ENCODE measurements around the gene KLF16.

Gene KLF16

DNA sequence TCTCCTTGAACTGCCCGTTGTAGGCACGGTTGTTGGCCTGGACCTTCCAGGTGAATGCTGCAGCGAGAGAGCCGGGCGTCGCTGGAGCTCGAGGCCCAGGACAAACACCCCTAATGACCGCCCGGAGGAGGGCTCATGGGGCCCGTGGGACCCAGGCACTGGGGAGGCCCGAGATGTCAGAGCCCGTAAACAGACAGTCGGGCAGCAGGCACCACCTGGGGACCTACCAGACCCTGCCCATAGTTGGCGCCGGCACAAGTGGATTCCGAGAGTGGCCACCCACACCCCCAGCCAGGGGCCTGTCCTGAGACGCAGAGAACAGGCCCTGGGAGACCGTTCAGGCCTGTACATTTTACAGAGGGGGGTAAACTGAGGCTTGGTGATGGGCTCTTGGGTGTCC is 53.7 kb downstream of the KLF16 start:
- Histone ChIP-seq H3K36me3 (peaks cover 1% of the 10 kb centered on the region; the same call in 1 of the 2 replicates), H3K27me3 (ENCODE audit: insufficient read depth, low read depth, severe bottlenecking) (no peaks in the 10 kb centered on the region), H3K9me3 (ENCODE audit: severe bottlenecking) (no peaks in the 10 kb centered on the region), H3K4me3 (ENCODE audit: low read depth, low read length) (no peak overlapping the region), H3K27ac (no peak overlapping the region)
- TF ChIP-seq, protein P1, sequence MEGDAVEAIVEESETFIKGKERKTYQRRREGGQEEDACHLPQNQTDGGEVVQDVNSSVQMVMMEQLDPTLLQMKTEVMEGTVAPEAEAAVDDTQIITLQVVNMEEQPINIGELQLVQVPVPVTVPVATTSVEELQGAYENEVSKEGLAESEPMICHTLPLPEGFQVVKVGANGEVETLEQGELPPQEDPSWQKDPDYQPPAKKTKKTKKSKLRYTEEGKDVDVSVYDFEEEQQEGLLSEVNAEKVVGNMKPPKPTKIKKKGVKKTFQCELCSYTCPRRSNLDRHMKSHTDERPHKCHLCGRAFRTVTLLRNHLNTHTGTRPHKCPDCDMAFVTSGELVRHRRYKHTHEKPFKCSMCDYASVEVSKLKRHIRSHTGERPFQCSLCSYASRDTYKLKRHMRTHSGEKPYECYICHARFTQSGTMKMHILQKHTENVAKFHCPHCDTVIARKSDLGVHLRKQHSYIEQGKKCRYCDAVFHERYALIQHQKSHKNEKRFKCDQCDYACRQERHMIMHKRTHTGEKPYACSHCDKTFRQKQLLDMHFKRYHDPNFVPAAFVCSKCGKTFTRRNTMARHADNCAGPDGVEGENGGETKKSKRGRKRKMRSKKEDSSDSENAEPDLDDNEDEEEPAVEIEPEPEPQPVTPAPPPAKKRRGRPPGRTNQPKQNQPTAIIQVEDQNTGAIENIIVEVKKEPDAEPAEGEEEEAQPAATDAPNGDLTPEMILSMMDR (IDR thresholded peaks at IDR 0.05; ENCODE audit: low read depth, low read length): no peak
- DNase-seq: no peak

DNA sequence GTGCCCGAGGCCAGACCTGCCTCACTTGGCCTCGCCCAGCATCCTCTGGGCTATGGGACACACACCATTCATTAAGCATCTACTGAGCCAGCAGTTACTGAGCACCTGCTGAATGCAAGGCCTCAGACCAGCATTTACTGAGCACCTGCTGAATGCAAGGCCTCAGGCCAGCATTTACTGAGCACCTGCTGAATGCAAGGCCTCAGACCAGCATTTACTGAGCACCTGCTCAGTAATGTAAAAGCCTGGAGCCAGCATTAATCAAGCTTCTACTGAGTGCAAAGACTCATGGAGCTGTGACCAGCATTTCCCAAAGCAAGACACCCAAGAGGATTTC is 55.0 kb downstream of the KLF16 start:
- DNase-seq: no peak
- Histone ChIP-seq H3K27ac (no peak overlapping the region), H3K36me3 (no peaks in the 10 kb centered on the region), H3K4me3 (ENCODE audit: low read depth, low read length) (no peak overlapping the region), H3K9me3 (ENCODE audit: severe bottlenecking) (no peaks in the 10 kb centered on the region), H3K27me3 (ENCODE audit: insufficient read depth, low read depth, severe bottlenecking) (no peaks in the 10 kb centered on the region)
- TF ChIP-seq, protein P1 (IDR thresholded peaks at IDR 0.05; ENCODE audit: low read depth, low read length): no peak

DNA sequence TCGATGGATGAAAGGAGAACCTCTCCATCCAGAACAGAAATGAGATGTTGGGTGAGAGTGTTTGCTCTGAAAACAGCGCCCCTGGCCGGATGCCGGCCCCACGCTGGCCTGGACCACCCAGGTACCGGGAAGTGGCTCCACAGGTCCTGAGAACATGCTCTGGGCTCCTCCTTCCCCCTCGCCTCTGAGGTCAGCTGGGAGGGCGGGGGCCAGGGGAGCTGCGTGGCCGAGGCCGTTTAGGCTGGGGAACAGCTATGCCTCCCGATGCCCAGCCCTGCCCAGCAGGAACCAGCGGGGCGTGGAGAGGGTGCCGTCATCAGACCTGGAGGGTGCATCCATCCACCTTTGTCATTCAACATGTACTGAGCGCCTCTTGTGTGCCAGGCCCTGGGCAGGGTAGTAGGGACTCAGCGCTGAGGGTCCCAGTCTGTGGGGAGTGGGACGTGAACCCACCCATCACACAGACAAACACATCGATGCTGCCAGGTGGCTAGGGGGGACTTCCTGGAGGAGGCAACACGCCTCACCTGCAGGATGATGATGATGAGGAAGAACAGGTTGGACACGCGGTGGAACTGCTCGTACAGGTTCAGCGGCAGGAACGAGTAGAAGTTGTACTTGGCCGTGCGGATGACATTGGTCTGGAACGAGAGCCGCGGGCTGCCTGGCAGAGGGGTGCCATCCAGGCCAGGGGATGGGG is 55.5 kb downstream of the KLF16 start:
- Histone ChIP-seq H3K4me3 (ENCODE audit: low read depth, low read length) (no peak overlapping the region), H3K9me3 (ENCODE audit: severe bottlenecking) (no peaks in the 10 kb centered on the region), H3K36me3 (no peaks in the 10 kb centered on the region), H3K27ac (no peak overlapping the region), H3K27me3 (ENCODE audit: insufficient read depth, low read depth, severe bottlenecking) (no peaks in the 10 kb centered on the region)
- TF ChIP-seq, protein P1 (IDR thresholded peaks at IDR 0.05; ENCODE audit: low read depth, low read length): no peak
- no peak for DNase-seq

DNA sequence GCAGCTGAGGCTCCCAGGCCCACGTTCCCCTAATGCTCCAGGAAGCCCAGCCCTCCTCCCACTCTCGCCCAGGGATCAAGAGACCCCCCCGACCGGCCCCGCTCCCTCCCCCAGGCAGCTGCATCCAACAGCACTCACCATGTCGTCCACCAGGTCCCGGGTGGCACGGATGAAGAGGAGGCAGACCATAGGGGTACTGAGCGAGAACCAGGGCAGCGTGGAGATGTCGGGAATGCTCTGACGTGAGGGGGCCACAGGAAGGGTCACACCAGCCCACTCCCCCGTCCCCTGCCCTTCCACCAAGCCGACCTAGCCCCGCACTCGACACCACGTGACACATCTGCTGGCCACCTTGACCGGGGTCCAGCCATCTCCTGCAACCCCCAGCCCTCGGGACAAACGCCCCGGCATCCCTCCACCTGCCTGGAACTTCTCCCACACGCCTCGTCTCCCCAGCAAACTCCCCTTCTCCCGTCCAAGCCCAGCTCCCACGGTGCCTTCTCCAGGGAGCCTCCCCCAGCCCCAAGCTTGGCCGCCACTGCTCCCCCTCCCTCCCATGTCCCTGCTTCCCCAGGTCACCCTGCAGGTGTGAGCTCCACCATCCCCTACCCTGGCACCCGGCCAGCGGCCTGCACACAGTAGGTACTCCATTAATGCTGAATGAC is 56.2 kb downstream of the KLF16 start:
- TF ChIP-seq, protein P1 (IDR thresholded peaks at IDR 0.05; ENCODE audit: low read depth, low read length): no peak
- Histone ChIP-seq H3K27ac (no peak overlapping the region), H3K4me3 (ENCODE audit: low read depth, low read length) (no peak overlapping the region), H3K36me3 (no peaks in the 10 kb centered on the region), H3K27me3 (ENCODE audit: insufficient read depth, low read depth, severe bottlenecking) (no peaks in the 10 kb centered on the region), H3K9me3 (ENCODE audit: severe bottlenecking) (no peaks in the 10 kb centered on the region)
- no peak for DNase-seq

DNA sequence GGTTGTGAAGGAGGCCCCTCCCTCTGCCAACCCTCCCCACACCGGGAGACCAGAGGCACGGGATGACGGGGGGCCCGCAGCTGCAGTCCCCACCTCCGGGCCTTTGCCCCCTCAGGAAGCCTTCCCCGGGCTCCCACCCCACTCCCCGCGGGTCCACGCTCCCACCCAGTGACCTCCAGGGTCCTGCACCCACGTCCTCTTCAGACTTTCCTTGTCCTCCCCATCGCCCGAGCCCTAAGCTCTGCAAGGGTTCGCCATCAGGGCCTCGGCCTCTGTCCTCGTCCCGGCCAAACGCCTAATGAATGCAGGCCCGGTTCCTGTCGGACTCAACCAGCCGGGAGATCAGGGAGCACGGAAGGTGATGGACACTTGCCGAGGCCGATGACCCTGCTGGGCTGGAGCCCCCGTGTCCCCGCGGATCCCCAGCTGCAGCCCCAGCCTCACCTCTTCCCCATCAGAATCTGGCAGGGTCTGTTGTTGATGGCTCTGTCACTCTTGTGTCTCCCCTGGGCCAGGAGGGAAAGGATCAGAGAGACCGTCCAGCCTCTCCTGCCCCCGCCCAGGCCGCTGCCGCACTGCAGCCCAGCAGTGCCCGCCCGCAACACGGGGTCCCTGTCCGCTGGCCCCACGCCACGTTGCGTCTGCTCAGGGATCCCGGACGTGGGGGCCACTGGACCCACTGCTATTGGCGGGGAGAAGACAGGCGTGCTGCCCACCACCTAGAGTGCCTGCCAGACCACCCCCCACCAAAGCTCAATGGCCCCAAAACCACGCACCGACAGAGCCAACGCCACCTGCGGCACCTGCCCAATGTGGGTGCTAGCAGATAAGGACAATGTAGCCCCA is 57.0 kb downstream of the KLF16 start:
- Histone ChIP-seq H3K27me3 (ENCODE audit: insufficient read depth, low read depth, severe bottlenecking) (no peaks in the 10 kb centered on the region), H3K36me3 (no peaks in the 10 kb centered on the region), H3K27ac (no peak overlapping the region), H3K4me3 (ENCODE audit: low read depth, low read length) (no peak overlapping the region), H3K9me3 (ENCODE audit: severe bottlenecking) (no peaks in the 10 kb centered on the region)
- DNase-seq: no peak
- TF ChIP-seq, protein P1 (IDR thresholded peaks at IDR 0.05; ENCODE audit: low read depth, low read length): no peak

All from WERI-Rb-1 (cell line).